Endothelial cell of umbilical vein (primary cell): Measurements from ENCODE around the gene MS4A10. TPM values are rescaled to one million over a fixed set of nuclear protein-coding genes. Genes with fewer than 3 reads are reported as not detected.

Experiments
- BruUV-seq: library from RNA; stranded (reverse); fragments of 400-500 nt; replicated peaks from 2 replicates; lab custom pipeline; 2021; lab: Mats Ljungman, UMichigan
- CTCF ChIA-PET: fragments of 300-600, 350-600 bp; sonication (Branson Sonifier 250); formaldehyde crosslinking; loops from one replicate; lab custom pipeline; 2021; ENCODE audit warnings: antibody characterized with exemption, inconsistent platforms; lab: Charles Lee
- POLR2A ChIA-PET: fragments of 300-600, 350-600 bp; sonication (Branson Sonifier 250); formaldehyde crosslinking; loops from one replicate; lab custom pipeline; 2021; ENCODE audit warnings: antibody characterized with exemption, inconsistent platforms; lab: Charles Lee
- DNase-seq: peaks from one replicate; pipeline ENCODE4 v3.0.0-alpha.2; 2011; ENCODE audit warnings: low read depth, low spot score
- FAIRE-seq: peaks from 2 replicates; lab custom pipeline; 2011; peaks lifted over from hg19 to GRCh38; lab: Jason Lieb, UNC
- H2AFZ ChIP-seq: 2 replicates; pipeline ENCODE4 v1.6.0; 2012; ENCODE audit warnings: low read depth, low read length, control low read depth, inconsistent platforms
- H3K27ac ChIP-seq: 2 replicates; pipeline ENCODE4 v1.5.1; 2011; ENCODE audit warnings: low read depth, mild to moderate bottlenecking, control low read depth, low read length, moderate library complexity; ENCODE audit not compliant: insufficient read depth
- H3K27me3 ChIP-seq, 2 experiments: 2 replicates each; pipeline versions ENCODE4 v1.6.0 to v1.6.1; 2011; ENCODE audit warnings: low read length in 2 of 2, mixed read lengths in 1 of 2; ENCODE audit not compliant: control insufficient read depth in 2 of 2, insufficient read depth in 2 of 2
- H3K36me3 ChIP-seq, 2 experiments: 2 replicates in 1 of 2; 3 replicates in 1 of 2; pipeline ENCODE4 v1.5.1; 2011; ENCODE audit warnings: low read length in 2 of 2, mild to moderate bottlenecking in 1 of 2, moderate library complexity in 1 of 2; ENCODE audit not compliant: control insufficient read depth in 2 of 2, insufficient read depth in 2 of 2; ENCODE audit errors: extremely low read depth in 1 of 2
- H3K4me1 ChIP-seq: 3 replicates; pipeline ENCODE4 v1.5.1; 2011; ENCODE audit warnings: mild to moderate bottlenecking, low read length; ENCODE audit not compliant: control insufficient read depth, insufficient read depth; ENCODE audit errors: extremely low read depth
- H3K4me2 ChIP-seq: 2 replicates; pipeline ENCODE4 v1.6.1; 2011; ENCODE audit warnings: low read length, control low read depth, mixed read lengths; ENCODE audit not compliant: insufficient read depth
- H3K4me3 ChIP-seq, 3 experiments: fragments of 200-600 bp in 1 of 3; sonication (generic), shearing (Covaris generic) in 1 of 3; replicated peaks in 1 of 3; 2 replicates each; pipeline ENCODE4 v1.5.1; 2011 to 2016; ENCODE audit warnings: control low read depth in 3 of 3, low read length in 3 of 3, mild to moderate bottlenecking in 2 of 3, inconsistent platforms in 1 of 3, low read depth in 1 of 3, moderate library complexity in 1 of 3; ENCODE audit not compliant: insufficient read depth in 1 of 3
- H3K79me2 ChIP-seq: 2 replicates; pipeline ENCODE4 v1.6.0; 2012; ENCODE audit warnings: low read length, inconsistent platforms; ENCODE audit not compliant: control insufficient read depth, insufficient read depth
- H3K9ac ChIP-seq: replicated peaks from 2 replicates; pipeline ENCODE3; 2011; ENCODE audit warnings: low read length, control low read depth; ENCODE audit not compliant: insufficient read depth; ENCODE audit errors: extremely low read depth
- H3K9me1 ChIP-seq: replicated peaks from 3 replicates; pipeline ENCODE4 v1.6.0; 2011; ENCODE audit warnings: mild to moderate bottlenecking, low read length; ENCODE audit not compliant: control insufficient read depth, insufficient read depth; ENCODE audit errors: extremely low read depth
- H3K9me3 ChIP-seq: replicated peaks from 2 replicates; pipeline ENCODE4 v1.5.1; 2012; ENCODE audit warnings: low read length, inconsistent platforms; ENCODE audit not compliant: control insufficient read depth, insufficient read depth
- H4K20me1 ChIP-seq: replicated peaks from 2 replicates; pipeline ENCODE3; 2011; ENCODE audit warnings: mild to moderate bottlenecking, low read length; ENCODE audit not compliant: control insufficient read depth, insufficient read depth; ENCODE audit errors: extremely low read depth
- CTCF ChIP-seq, 2 donors: IDR thresholded peaks; 1 replicate in 1 of 2; 2 replicates in 1 of 2; pipeline ENCODE4 v1.5.1; 2011; ENCODE audit warnings: low read length in 2 of 2, mild to moderate bottlenecking in 2 of 2, moderate library complexity in 2 of 2, control low read depth in 1 of 2, inconsistent platforms in 1 of 2, low read depth in 1 of 2; ENCODE audit not compliant: insufficient read depth in 1 of 2; ENCODE audit errors: extremely low read depth in 1 of 2
- EZH2 ChIP-seq: IDR thresholded peaks from 2 replicates; pipeline ENCODE4 v1.6.1; 2012; ENCODE audit warnings: borderline replicate concordance, low read depth, mild to moderate bottlenecking, moderate library complexity, low read length, inconsistent platforms; ENCODE audit not compliant: severe bottlenecking
- FOS ChIP-seq: IDR thresholded peaks from 2 replicates; pipeline ENCODE4 v1.6.1; 2011; ENCODE audit warnings: mild to moderate bottlenecking, low read length, moderate library complexity, borderline replicate concordance; ENCODE audit not compliant: insufficient read depth
- GATA2 ChIP-seq: IDR thresholded peaks from 2 replicates; pipeline ENCODE4 v1.7.0; 2011; ENCODE audit warnings: low read depth, mild to moderate bottlenecking, moderate library complexity, mixed read lengths, low read length; ENCODE audit not compliant: insufficient read length, insufficient read depth
- JUN ChIP-seq: IDR thresholded peaks from 2 replicates; pipeline ENCODE4 v1.6.1; 2011; ENCODE audit warnings: borderline replicate concordance, low read depth; ENCODE audit not compliant: insufficient read length, insufficient read depth
- MAX ChIP-seq: IDR thresholded peaks from 2 replicates; pipeline ENCODE4 v1.6.1; 2011; ENCODE audit not compliant: insufficient read depth, insufficient read length
- MYC ChIP-seq: IDR thresholded peaks from one replicate; pipeline ENCODE4 v1.6.1; 2011; ENCODE audit warnings: mild to moderate bottlenecking, low read depth, low read length
- POLR2A ChIP-seq: IDR thresholded peaks from 2 replicates; pipeline ENCODE4 v1.6.1; 2012; ENCODE audit warnings: low read depth, mild to moderate bottlenecking, control low read depth, low read length
- POLR2AphosphoS5 ChIP-seq: IDR thresholded peaks from 2 replicates; pipeline ENCODE4 v1.6.1; 2012; ENCODE audit warnings: low read depth, mild to moderate bottlenecking, control low read depth, low read length, moderate library complexity; ENCODE audit not compliant: insufficient read depth
- dilution Hi-C: fragments of 300-500 bp; cut with MboI; formaldehyde crosslinking; loops from one replicate; pipeline ENCODE4 v1.15.0; 2019; ENCODE audit warnings: low sequenced_read_pairs; ENCODE audit not compliant: extremely low pct_ligation_motif_present
- intact Hi-C: fragments of 100-400 bp; cut with micrococcal nuclease; formaldehyde crosslinking; loops from one replicate; pipeline ENCODE4 v1.10.0; 2022
- polyA plus RNA-seq, 4 experiments: library from polyadenylated mRNA; depleted of rRNA in 3 of 4; stranded (reverse) in 3 of 4; unstranded in 1 of 4; fragments of >200 nt; gene quantifications; 2 replicates each; pipeline versions ENCODE4 v1.2.1 to v1.2.3, GENCODE V29; 2011 to 2012; ENCODE audit warnings: missing spikeins in 1 of 4
- total RNA-seq: library from RNA; stranded (reverse); gene quantifications from 2 replicates; pipeline ENCODE4 v1.2.3, GENCODE V29; 2021

The MS4A10 gene
- total and polyA plus RNA-seq, 2 donors (not counting 3 experiments of a cell fraction or from before 2014, with no cell fraction given) = not detected

GRCh38 chr11:60750911-60751310 lies 34.2 kb upstream of the MS4A10 start:
- dilution Hi-C loops = no loop called here
- Histone ChIP-seq H3K27ac (no peak overlapping the region), H3K4me3 (no peak overlapping the region), H3K9ac (no peak overlapping the region), H4K20me1 (no peaks in the 10 kb centered on the region), H2AFZ (no peak overlapping the region), H3K79me2 (no peaks in the 10 kb centered on the region), H3K9me3 (no peaks in the 10 kb centered on the region), H3K4me2 (no peak overlapping the region), H3K36me3 (no peaks in the 10 kb centered on the region), H3K9me1 (no peaks in the 10 kb centered on the region), H3K27me3 (peaks cover 0 to 5% of the 10 kb centered on the region in 2 experiments), H3K4me1 (no peaks in the 10 kb centered on the region)
- intact Hi-C loops = no loop called here
- ChIA-PET POLR2A (no interaction called here), CTCF (no interaction called here)
- no peak for DNase-seq
- no TSS peak for BruUV-seq
- no peak for TF ChIP-seq CTCF (IDR thresholded peaks at IDR 0.05; ENCODE audit: extremely low read depth in 1 of 2, insufficient read depth in 1 of 2, low read depth in 1 of 2, low read length in 2 of 2)
- TF ChIP-seq MYC = no peak
- TF ChIP-seq EZH2 = no peak
- TF ChIP-seq MAX = no peak
- no peak for TF ChIP-seq FOS
- no peak for TF ChIP-seq JUN
- TF ChIP-seq POLR2AphosphoS5 = no peak
- TF ChIP-seq POLR2A = no peak
- no peak for TF ChIP-seq GATA2
- no peak for FAIRE-seq
